Vagina (tissue), 2 donors: ENCODE measurements around the gene RBM4.

Experiments
- POLR2A ChIP-seq, 2 donors: fragments of 450-650 bp; IDR thresholded peaks; one replicate each; pipeline ENCODE4 v1.6.1; 2017; ENCODE audit warnings: antibody characterized with exemption in 2 of 2, mild to moderate bottlenecking in 2 of 2, moderate library complexity in 2 of 2
- POLR2AphosphoS5 ChIP-seq, 2 donors: sonication (generic); formaldehyde crosslinking; IDR thresholded peaks; one replicate each; pipeline ENCODE4 v1.9.0; 2017; ENCODE audit warnings: antibody characterized with exemption in 2 of 2, mild to moderate bottlenecking in 2 of 2, low read depth in 1 of 2; ENCODE audit not compliant: insufficient read depth in 1 of 2
- TF ChIP-seq, protein P1 (sequence below), 3 experiments: fragments of 450-650 bp in 2 of 3; fragments of 200-600 bp in 1 of 3; sonication (generic) in 1 of 3; IDR thresholded peaks; one replicate each; pipeline ENCODE4 v1.5.1; 2017 to 2019; ENCODE audit warnings: antibody characterized with exemption in 3 of 3, mild to moderate bottlenecking in 2 of 3, moderate library complexity in 2 of 3

DNA sequence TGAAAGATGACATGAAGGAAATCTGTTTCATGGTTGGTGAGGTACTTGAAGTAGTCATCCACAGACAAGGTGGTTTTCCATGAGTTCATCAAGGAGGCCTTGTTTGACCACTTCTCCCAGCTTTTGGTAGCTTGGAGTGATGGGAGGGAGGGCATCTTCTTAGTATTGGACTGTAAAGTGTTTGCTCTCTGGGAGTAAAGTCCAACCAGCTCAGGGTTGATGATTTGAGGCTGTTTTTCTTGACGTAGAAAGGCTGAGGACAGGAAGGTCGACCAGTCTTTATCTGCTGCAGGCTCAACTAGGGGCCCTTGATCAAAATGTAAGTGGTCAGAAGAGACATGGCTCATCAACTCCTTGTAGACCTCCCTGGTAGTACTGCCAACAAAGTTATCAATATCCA, 47.3 kb upstream of the RBM4 start:
- TF ChIP-seq, protein P1, sequence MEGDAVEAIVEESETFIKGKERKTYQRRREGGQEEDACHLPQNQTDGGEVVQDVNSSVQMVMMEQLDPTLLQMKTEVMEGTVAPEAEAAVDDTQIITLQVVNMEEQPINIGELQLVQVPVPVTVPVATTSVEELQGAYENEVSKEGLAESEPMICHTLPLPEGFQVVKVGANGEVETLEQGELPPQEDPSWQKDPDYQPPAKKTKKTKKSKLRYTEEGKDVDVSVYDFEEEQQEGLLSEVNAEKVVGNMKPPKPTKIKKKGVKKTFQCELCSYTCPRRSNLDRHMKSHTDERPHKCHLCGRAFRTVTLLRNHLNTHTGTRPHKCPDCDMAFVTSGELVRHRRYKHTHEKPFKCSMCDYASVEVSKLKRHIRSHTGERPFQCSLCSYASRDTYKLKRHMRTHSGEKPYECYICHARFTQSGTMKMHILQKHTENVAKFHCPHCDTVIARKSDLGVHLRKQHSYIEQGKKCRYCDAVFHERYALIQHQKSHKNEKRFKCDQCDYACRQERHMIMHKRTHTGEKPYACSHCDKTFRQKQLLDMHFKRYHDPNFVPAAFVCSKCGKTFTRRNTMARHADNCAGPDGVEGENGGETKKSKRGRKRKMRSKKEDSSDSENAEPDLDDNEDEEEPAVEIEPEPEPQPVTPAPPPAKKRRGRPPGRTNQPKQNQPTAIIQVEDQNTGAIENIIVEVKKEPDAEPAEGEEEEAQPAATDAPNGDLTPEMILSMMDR (IDR thresholded peaks at IDR 0.05): no peak
- TF ChIP-seq POLR2A (IDR thresholded peaks at IDR 0.05) (no peak), POLR2AphosphoS5 (IDR thresholded peaks at IDR 0.05; ENCODE audit: insufficient read depth in 1 of 2, low read depth in 1 of 2) (no peak)
